GM23338 (cell line): ENCODE measurements around the gene PTPRJ. TPM values are rescaled to one million over a fixed set of nuclear protein-coding genes. Genes with fewer than 3 reads are reported as not detected.

Experiments used
- ATAC-seq: fragments of 200-7000 bp; cut with Tn5 transposase; 3 replicates; pipeline ENCODE4 v1.9.1; 2020
- DNase-seq: peaks from one replicate; pipeline ENCODE4 v3.0.0-alpha.2; 2015; ENCODE audit warnings: low spot score
- H2AFZ ChIP-seq: fragments of 200-600 bp; sonication (generic); 2 replicates; pipeline ENCODE4 v1.8.0; 2016; ENCODE audit warnings: antibody characterized with exemption, mild to moderate bottlenecking, moderate library complexity
- H3F3A ChIP-seq: fragments of 200-600 bp; sonication (generic); replicated peaks from 2 replicates; pipeline ENCODE4 v1.8.0; 2017; ENCODE audit warnings: antibody characterized with exemption, mixed run types, low read depth
- H3K27ac ChIP-seq: fragments of 200-600 bp; sonication (generic); 2 replicates; pipeline ENCODE4 v1.6.1; 2016; ENCODE audit warnings: low read depth
- H3K27me3 ChIP-seq: fragments of 200-600 bp; sonication (generic); 2 replicates; pipeline ENCODE4 v1.8.0; 2016; ENCODE audit warnings: mild to moderate bottlenecking, mixed run types, moderate library complexity; ENCODE audit not compliant: insufficient read depth
- H3K36me3 ChIP-seq: fragments of 200-600 bp; sonication (generic); 2 replicates; pipeline ENCODE4 v1.8.0; 2016; ENCODE audit warnings: mild to moderate bottlenecking; ENCODE audit not compliant: insufficient read depth
- H3K4me1 ChIP-seq: fragments of 200-600 bp; sonication (generic); 2 replicates; pipeline ENCODE4 v1.8.0; 2016; ENCODE audit warnings: mild to moderate bottlenecking, moderate library complexity; ENCODE audit not compliant: insufficient read depth
- H3K4me2 ChIP-seq: fragments of 200-600 bp; sonication (generic); 2 replicates; pipeline ENCODE4 v1.7.1; 2017; ENCODE audit warnings: mixed run types
- H3K4me3 ChIP-seq: fragments of 200-600 bp; sonication (generic); 2 replicates; pipeline ENCODE4 v1.6.1; 2016; ENCODE audit warnings: mixed run types
- H3K79me2 ChIP-seq: fragments of 200-600 bp; sonication (generic); replicated peaks from 2 replicates; pipeline ENCODE4 v1.8.0; 2017; ENCODE audit warnings: mild to moderate bottlenecking; ENCODE audit not compliant: insufficient read depth
- H3K9me2 ChIP-seq: fragments of 200-600 bp; sonication (generic); 2 replicates; pipeline ENCODE4 v1.8.0; 2017; ENCODE audit not compliant: insufficient read depth
- H4K20me1 ChIP-seq: fragments of 200-600 bp; sonication (generic); replicated peaks from 2 replicates; pipeline ENCODE4 v1.8.0; 2017; ENCODE audit warnings: mild to moderate bottlenecking; ENCODE audit not compliant: insufficient read depth
- H3K27ac Mint-ChIP-seq: 2 replicates; pipeline ENCODE4 v1.8.0; 2020; ENCODE audit warnings: inconsistent platforms, mild to moderate bottlenecking, moderate library complexity, mixed read lengths
- H3K27me3 Mint-ChIP-seq: 3 replicates; pipeline ENCODE4 v1.8.0; 2022; ENCODE audit warnings: low read depth, mild to moderate bottlenecking, moderate library complexity, mixed read lengths, inconsistent platforms; ENCODE audit not compliant: insufficient read depth, poor library complexity
- H3K36me3 Mint-ChIP-seq: 3 replicates; pipeline ENCODE4 v1.8.0; 2021; ENCODE audit warnings: low read depth, mild to moderate bottlenecking, inconsistent platforms, moderate library complexity, mixed read lengths
- H3K4me1 Mint-ChIP-seq: 3 replicates; pipeline ENCODE4 v1.8.0; 2020; ENCODE audit warnings: mild to moderate bottlenecking, inconsistent platforms, mixed read lengths
- H3K4me3 Mint-ChIP-seq: 3 replicates; pipeline ENCODE4 v1.8.0; 2021; ENCODE audit warnings: moderate library complexity, mild to moderate bottlenecking, inconsistent platforms, mixed read lengths
- H3K9me3 Mint-ChIP-seq: 3 replicates; pipeline ENCODE4 v1.8.0; 2020; ENCODE audit warnings: moderate library complexity, mild to moderate bottlenecking, inconsistent platforms, mixed read lengths
- CREB1 ChIP-seq: fragments of 250-450 bp; sonication (Bioruptor Pico); IDR thresholded peaks from 2 replicates; pipeline ENCODE4 v1.5.0; 2020; ENCODE audit warnings: low read depth, mild to moderate bottlenecking, moderate library complexity
- CTCF ChIP-seq, 2 experiments: fragments of 200-600 bp in 1 of 2; sonication (generic) in 1 of 2; conservative IDR thresholded peaks; 2 replicates each; pipeline versions ENCODE4 v1.5.1 to v1.6.1; 2016 to 2017; ENCODE audit warnings: antibody characterized with exemption in 2 of 2, low read depth in 2 of 2, mild to moderate bottlenecking in 2 of 2, moderate library complexity in 1 of 2
- EZH2 ChIP-seq: fragments of 200-600 bp; sonication (generic); IDR thresholded peaks from one replicate; pipeline ENCODE4 v1.8.0; 2017; ENCODE audit warnings: antibody characterized with exemption, mild to moderate bottlenecking, low read depth; ENCODE audit not compliant: unreplicated experiment
- EZH2phosphoT487 ChIP-seq: fragments of 200-600 bp; sonication (generic); IDR thresholded peaks from one replicate; pipeline ENCODE4 v1.8.1; 2018; ENCODE audit warnings: antibody characterized with exemption; ENCODE audit not compliant: unreplicated experiment
- JUNB ChIP-seq: IDR thresholded peaks from one replicate; pipeline ENCODE4 v1.6.1; 2016; ENCODE audit warnings: antibody characterized with exemption; ENCODE audit not compliant: unreplicated experiment
- NANOG ChIP-seq: IDR thresholded peaks from 2 replicates; pipeline ENCODE4 v1.6.1; 2016; ENCODE audit warnings: antibody characterized with exemption, borderline replicate concordance
- POLR2AphosphoS5 ChIP-seq: IDR thresholded peaks from 2 replicates; pipeline ENCODE4 v1.6.1; 2016; ENCODE audit warnings: antibody characterized with exemption, low read depth
- REST ChIP-seq: IDR thresholded peaks from one replicate; pipeline ENCODE4 v1.6.1; 2018; ENCODE audit warnings: antibody characterized with exemption; ENCODE audit not compliant: unreplicated experiment
- STAT1 ChIP-seq: IDR thresholded peaks from one replicate; pipeline ENCODE4 v1.6.1; 2016; ENCODE audit warnings: antibody characterized with exemption; ENCODE audit not compliant: unreplicated experiment
- ZNF114 ChIP-seq: fragments of 250-450 bp; sonication (Bioruptor Pico); IDR thresholded peaks from 2 replicates; pipeline ENCODE4 v1.5.0; 2020; ENCODE audit warnings: mild to moderate bottlenecking, moderate library complexity
- ZNF331 ChIP-seq: fragments of 250-450 bp; sonication (Bioruptor Pico); IDR thresholded peaks from 2 replicates; pipeline ENCODE4 v1.5.0; 2020; ENCODE audit warnings: low read depth, mild to moderate bottlenecking, moderate library complexity
- polyA plus RNA-seq: library from polyadenylated mRNA; unstranded; fragments of >200 nt; fragmentation: Nextera tagmentation; extraction: Ambion mirVana; gene quantifications from 2 replicates; pipeline ENCODE4 v1.2.1, GENCODE V29; 2016
- total RNA-seq: library from RNA; depleted of rRNA; stranded (reverse); fragments of >200 nt; shearing (Covaris generic); gene quantifications from 2 replicates; pipeline ENCODE4 v1.2.3, GENCODE V29; 2014
- TF ChIP-seq, protein P1 (sequence below): fragments of 250-450 bp; sonication (Bioruptor Pico); IDR thresholded peaks from 2 replicates; pipeline ENCODE4 v1.5.0; 2020; ENCODE audit warnings: mild to moderate bottlenecking, moderate library complexity
- TF ChIP-seq, protein P2 (sequence below): IDR thresholded peaks from 2 replicates; pipeline ENCODE4 v1.6.1; 2016; ENCODE audit warnings: antibody characterized with exemption

The PTPRJ gene
- total and polyA plus RNA-seq, 2 experiments from 2014 or later, result 4.2 to 16.0 TPM

DNA sequence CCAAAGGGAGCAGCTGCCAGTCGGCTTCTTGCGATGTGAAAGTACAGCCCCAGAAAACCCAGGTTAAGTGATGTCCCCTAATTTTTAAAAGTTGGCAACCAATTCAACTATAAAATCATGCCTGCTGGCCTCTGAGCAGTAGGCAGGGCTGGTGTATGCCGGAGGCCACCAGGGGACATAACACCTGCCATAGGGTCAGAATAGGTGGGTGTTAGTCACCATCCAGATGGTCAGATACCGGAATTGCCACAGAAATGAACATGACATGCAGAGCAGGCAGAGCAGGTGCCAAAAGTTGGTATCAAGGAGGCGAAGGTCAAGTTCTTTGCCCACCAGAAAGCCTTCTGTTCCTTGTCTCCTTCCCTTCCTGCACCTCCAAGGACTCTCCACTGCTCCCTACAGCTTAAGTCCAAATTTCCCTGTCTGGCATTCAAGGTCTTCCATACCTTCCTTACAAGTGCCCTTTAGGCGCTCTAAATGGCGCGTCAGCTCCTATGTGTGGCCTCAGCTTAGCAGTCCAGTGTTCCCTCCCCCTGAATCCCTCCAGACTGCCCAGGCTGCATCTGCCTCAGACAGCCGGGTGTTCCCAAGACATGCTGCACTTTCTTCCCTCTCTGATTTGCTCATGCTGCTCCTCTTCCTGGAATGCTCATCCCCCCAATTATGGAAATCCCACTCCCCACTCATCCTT is 45.1 kb downstream of the PTPRJ start:
- H3K4me3 Mint-ChIP-seq, result no peak overlapping the region
- Histone ChIP-seq H3K36me3 (no peaks in the 10 kb centered on the region), H3K27ac (no peak overlapping the region), H3K79me2 (peaks cover 12% of the 10 kb centered on the region), H3K9me2 (no peaks in the 10 kb centered on the region), H4K20me1 (no peaks in the 10 kb centered on the region), H3F3A (no peaks in the 10 kb centered on the region), H3K4me3 (no peak overlapping the region), H3K4me2 (no peak overlapping the region), H2AFZ (no peak overlapping the region), H3K4me1 (no peaks in the 10 kb centered on the region), H3K27me3 (no peaks in the 10 kb centered on the region)
- ATAC-seq, result no peak
- peaks cover 41% of the 10 kb centered on the region for H3K4me1 Mint-ChIP-seq
- no peak overlapping the region for H3K27ac Mint-ChIP-seq
- H3K36me3 Mint-ChIP-seq, result no peaks in the 10 kb centered on the region
- TF ChIP-seq JUNB (no peak), REST (no peak), ZNF331 (CRISPR knock-in tag) (no peak), CREB1 (CRISPR knock-in tag) (no peak), EZH2phosphoT487 (no peak), STAT1 (no peak), EZH2 (no peak), ZNF114 (no peak), NANOG (no peak), POLR2AphosphoS5 (no peak), CTCF (conservative IDR thresholded peaks at IDR 0.05; ENCODE audit: low read depth in 2 of 2) (no peak)
- TF ChIP-seq, protein P1, sequence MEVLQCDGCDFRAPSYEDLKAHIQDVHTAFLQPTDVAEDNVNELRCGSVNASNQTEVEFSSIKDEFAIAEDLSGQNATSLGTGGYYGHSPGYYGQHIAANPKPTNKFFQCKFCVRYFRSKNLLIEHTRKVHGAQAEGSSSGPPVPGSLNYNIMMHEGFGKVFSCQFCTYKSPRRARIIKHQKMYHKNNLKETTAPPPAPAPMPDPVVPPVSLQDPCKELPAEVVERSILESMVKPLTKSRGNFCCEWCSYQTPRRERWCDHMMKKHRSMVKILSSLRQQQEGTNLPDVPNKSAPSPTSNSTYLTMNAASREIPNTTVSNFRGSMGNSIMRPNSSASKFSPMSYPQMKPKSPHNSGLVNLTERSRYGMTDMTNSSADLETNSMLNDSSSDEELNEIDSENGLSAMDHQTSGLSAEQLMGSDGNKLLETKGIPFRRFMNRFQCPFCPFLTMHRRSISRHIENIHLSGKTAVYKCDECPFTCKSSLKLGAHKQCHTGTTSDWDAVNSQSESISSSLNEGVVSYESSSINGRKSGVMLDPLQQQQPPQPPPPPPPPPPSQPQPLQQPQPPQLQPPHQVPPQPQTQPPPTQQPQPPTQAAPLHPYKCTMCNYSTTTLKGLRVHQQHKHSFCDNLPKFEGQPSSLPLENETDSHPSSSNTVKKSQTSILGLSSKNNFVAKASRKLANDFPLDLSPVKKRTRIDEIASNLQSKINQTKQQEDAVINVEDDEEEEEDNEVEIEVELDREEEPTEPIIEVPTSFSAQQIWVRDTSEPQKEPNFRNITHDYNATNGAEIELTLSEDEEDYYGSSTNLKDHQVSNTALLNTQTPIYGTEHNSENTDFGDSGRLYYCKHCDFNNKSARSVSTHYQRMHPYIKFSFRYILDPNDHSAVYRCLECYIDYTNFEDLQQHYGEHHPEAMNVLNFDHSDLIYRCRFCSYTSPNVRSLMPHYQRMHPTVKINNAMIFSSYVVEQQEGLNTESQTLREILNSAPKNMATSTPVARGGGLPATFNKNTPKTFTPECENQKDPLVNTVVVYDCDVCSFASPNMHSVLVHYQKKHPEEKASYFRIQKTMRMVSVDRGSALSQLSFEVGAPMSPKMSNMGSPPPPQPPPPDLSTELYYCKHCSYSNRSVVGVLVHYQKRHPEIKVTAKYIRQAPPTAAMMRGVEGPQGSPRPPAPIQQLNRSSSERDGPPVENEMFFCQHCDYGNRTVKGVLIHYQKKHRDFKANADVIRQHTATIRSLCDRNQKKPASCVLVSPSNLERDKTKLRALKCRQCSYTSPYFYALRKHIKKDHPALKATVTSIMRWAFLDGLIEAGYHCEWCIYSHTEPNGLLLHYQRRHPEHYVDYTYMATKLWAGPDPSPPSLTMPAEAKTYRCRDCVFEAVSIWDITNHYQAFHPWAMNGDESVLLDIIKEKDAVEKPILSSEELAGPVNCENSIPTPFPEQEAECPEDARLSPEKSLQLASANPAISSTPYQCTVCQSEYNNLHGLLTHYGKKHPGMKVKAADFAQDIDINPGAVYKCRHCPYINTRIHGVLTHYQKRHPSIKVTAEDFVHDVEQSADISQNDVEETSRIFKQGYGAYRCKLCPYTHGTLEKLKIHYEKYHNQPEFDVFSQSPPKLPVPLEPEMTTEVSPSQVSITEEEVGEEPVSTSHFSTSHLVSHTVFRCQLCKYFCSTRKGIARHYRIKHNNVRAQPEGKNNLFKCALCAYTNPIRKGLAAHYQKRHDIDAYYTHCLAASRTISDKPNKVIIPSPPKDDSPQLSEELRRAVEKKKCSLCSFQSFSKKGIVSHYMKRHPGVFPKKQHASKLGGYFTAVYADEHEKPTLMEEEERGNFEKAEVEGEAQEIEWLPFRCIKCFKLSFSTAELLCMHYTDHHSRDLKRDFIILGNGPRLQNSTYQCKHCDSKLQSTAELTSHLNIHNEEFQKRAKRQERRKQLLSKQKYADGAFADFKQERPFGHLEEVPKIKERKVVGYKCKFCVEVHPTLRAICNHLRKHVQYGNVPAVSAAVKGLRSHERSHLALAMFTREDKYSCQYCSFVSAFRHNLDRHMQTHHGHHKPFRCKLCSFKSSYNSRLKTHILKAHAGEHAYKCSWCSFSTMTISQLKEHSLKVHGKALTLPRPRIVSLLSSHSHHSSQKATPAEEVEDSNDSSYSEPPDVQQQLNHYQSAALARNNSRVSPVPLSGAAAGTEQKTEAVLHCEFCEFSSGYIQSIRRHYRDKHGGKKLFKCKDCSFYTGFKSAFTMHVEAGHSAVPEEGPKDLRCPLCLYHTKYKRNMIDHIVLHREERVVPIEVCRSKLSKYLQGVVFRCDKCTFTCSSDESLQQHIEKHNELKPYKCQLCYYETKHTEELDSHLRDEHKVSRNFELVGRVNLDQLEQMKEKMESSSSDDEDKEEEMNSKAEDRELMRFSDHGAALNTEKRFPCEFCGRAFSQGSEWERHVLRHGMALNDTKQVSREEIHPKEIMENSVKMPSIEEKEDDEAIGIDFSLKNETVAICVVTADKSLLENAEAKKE (CRISPR knock-in tag), result no peak
- TF ChIP-seq, protein P2, sequence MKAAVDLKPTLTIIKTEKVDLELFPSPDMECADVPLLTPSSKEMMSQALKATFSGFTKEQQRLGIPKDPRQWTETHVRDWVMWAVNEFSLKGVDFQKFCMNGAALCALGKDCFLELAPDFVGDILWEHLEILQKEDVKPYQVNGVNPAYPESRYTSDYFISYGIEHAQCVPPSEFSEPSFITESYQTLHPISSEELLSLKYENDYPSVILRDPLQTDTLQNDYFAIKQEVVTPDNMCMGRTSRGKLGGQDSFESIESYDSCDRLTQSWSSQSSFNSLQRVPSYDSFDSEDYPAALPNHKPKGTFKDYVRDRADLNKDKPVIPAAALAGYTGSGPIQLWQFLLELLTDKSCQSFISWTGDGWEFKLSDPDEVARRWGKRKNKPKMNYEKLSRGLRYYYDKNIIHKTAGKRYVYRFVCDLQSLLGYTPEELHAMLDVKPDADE, result no peak
- no peaks in the 10 kb centered on the region for H3K9me3 Mint-ChIP-seq
- H3K27me3 Mint-ChIP-seq, result peaks cover 4% of the 10 kb centered on the region
- DNase-seq, result no peak
